Mononuclear cell (primary cell): ENCODE data around the gene AVPR2. TPM values are rescaled to one million over a fixed set of nuclear protein-coding genes. Genes with fewer than 3 reads are reported as not detected.

Source experiments
- H3K27me3 ChIP-seq: 2 replicates; pipeline ENCODE4 v1.6.0; 2011; ENCODE audit warnings: low read length, control low read depth; ENCODE audit not compliant: insufficient read depth
- H3K4me1 ChIP-seq: 2 replicates; pipeline ENCODE4 v1.5.1; 2011; ENCODE audit warnings: mild to moderate bottlenecking, low read length, control low read depth; ENCODE audit not compliant: insufficient read depth
- H3K4me3 ChIP-seq: 2 replicates; pipeline ENCODE4 v1.5.1; 2011; ENCODE audit warnings: mild to moderate bottlenecking, low read length, moderate library complexity
- H3K9me3 ChIP-seq: 2 replicates; pipeline ENCODE4 v1.5.1; 2011; ENCODE audit warnings: low read depth, mild to moderate bottlenecking, control low read depth, low read length
- total RNA-seq: library from RNA; depleted of rRNA; stranded (reverse); fragments of >200 nt; gene quantifications from one replicate; pipeline ENCODE4 v1.2.3, GENCODE V29; 2012

Gene AVPR2
- not detected for total RNA-seq

DNA sequence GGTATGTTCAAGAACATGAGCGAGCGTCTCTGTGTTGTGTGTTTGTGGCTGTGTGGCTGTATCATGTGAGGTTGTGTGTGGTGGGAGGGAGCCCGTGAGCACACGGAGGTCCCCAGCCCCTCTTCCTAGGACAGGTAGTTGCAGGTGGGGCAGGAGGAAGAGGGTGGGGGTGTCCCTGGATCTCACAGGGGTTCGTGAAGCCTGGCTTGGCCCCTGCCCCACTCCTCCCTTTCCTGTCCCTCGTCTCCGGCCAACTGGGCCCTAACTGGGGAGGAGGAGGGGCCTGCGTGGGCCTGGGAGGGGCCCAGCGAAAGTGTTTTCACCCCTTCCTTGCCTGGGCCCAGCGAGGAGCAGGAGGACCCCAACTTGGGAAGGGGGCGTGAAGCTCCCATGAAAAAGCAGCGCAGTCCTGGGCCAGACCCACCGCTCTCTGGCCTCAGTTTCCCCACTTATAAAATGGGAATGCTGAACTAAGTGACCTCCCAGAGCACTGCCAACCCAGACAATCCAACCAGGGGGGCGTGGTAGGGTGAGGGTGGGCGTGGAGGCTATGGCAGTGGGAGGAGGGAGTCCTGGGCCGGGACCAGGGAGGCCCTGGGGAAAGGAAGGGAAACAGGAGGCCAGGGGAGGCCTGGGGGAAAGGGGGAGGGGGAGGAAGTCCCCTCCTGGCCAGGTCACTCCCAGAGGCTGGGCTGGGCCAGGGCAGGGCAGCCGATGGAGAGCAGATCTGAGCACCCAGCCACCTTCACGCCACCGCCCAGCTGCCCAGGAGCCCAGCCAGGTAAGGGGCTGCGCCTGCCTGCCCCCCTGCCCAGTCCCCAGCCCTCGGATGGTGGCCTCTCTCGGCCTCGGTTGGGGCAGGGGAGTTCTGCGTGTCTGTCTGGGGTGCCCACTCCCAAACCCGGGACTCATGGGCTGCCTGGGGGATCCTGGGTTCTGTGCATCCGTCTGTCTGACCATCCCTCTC is at the start of gene AVPR2:
AVPR2 (plus strand) TSS at position 683 of the 967 bp plus-strand sequence. CDS start 473 bp downstream, outside the sequence.
- no peaks in the 10 kb centered on the region for H3K27me3 ChIP-seq
- H3K4me1 ChIP-seq: peaks cover 46% of the 10 kb centered on the region
- H3K4me3 ChIP-seq: no peak within 1 kb of the TSS
- no peaks in the 10 kb centered on the region for H3K9me3 ChIP-seq

DNA sequence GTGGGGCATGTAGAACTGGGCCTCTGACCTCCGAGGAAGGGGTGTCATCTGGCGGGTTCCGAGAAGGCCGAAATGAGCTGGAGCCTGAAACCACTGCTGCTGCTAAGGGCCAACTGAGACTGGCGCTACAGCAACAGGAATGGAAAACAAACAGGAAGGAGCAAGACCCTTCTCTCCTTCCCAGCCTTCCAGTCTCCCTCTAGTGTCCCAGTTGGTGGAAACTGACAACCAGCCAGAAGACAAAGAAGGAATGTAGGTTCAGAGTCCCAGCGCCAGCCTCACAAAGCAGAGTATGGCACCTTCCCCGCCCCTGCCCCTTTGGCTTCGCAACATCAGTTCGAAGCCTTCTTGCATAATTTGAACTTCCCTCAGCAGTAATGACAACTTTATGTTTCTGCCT is 49.8 kb upstream of the AVPR2 start:
- no peaks in the 10 kb centered on the region for H3K27me3 ChIP-seq
- no peak overlapping the region for H3K4me3 ChIP-seq
- H3K4me1 ChIP-seq: no peaks in the 10 kb centered on the region
- no peaks in the 10 kb centered on the region for H3K9me3 ChIP-seq

DNA sequence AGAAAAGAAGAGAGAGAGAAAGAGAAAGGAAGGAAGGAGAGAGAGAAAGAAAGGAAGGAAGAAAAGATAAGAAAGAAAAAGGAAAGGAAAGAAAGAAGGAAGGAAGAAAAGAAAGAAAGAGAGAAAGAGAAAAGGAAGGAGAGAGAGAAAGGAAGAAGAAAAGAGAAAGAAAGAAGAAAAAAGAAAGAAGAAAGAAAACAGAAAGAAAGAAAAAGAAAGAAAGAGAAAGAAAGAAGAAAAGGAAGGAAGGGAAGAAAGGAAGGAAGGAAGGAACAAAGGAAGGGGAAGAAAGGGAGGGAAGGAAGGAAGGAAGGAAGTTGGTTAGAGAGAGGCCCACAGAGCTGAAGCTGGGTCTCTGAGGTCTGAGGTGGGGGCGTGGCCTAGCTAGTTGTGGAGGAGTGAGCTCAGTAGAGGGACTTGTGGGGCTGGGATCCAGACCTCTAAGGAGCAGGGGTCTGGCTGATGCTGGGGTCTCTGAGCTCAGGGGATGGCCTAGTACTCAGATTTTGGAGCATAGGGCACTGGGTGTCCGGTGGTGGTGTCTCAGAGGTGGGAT is 47.0 kb upstream of the AVPR2 start:
- Histone ChIP-seq H3K4me3 (no peak overlapping the region), H3K27me3 (no peaks in the 10 kb centered on the region), H3K9me3 (no peaks in the 10 kb centered on the region), H3K4me1 (no peaks in the 10 kb centered on the region)

DNA sequence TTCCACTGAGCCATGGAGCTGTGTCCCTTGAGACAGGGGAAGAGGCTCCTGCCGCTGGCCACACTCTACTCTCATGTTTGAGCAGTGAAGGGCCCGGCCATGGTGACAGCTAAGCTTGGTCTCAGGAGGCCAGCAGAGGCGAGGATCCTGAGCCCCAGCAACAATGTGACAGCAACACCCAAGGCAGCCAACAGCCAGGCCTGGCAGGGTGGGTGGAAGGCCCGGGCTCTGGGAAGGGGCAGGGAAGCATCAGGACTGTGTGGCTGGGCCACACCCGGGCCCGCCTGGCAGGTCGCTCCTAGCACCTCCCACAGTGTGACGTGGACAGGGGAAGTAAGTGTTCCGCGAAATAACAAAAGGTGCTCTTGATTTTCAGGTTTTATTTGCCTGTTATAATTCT is 43.3 kb upstream of the AVPR2 start:
- no peak overlapping the region for H3K4me3 ChIP-seq
- no peaks in the 10 kb centered on the region for H3K27me3 ChIP-seq
- no peaks in the 10 kb centered on the region for H3K4me1 ChIP-seq
- no peaks in the 10 kb centered on the region for H3K9me3 ChIP-seq

DNA sequence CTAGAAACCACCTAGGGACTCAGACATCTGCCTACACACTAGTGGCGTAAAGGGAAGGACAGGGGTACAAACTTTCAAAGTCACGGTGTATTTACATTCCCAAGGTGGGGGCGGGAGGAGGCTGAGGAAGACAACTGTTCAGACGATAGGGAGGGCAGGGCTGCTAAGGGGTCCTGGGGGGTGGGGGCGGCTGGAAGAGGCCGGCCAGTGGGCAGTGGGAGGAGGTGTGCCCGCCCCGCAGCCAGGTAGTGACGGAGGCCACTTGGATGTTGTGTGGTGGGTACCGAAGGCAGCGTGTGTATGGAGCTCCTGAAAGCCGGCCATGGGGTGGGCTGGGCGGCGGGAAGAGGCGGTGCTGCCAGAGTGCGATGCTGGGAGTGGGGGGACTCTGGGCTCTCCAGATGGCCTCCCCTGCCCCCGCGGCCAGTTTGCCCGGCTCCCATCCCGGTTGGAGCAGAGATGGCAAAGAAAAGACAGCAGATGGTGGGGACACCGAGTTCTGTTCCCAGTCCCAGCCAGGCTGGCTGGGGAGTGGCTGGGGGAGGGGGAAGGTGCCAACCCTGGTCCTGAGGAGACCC is 42.7 kb upstream of the AVPR2 start:
- H3K4me1 ChIP-seq: no peaks in the 10 kb centered on the region
- H3K9me3 ChIP-seq: no peaks in the 10 kb centered on the region
- H3K27me3 ChIP-seq: no peaks in the 10 kb centered on the region
- no peak overlapping the region for H3K4me3 ChIP-seq

DNA sequence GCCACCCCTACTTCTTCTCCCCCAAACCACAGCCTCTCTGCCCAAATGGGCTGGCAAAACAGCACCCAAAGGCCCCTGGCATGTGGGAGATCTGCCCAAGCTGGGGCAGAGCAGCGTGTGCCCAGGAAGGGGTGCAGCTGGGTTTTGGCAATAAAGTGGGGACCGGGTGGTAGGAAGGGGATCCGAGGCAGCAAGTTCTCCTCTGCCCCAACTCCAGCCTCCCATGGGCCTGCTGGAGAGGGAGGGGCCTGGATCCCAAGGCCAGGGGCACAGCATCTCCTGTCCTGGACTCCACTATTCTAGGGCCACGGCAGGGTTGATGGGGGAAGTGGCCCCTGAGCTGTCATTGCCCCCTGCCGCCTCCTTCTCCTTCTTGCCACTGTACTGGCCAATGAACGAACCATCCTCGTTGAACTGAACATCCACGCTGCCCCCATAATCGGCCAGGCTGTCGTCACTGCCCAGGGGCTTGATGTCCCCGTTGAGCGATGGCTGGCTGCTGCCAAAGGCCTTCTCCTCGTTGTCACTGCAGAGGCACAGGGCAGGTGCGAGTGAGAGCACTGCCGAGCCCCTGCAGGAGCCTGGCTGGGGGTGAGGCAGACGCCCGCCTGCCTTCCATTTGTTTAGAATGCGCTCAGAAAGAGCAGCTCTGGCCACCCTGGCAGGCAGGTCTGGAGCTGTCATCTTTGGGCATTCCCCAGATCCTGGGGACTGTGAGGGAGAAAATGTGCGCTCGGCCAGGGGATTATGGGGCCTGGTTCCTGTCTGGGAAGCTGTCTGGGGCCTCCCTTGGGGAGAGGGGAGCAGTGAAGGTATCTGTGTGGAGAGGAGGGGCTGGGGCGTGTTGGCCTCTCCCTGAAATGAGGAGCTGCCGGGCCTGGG is 41.9 kb upstream of the AVPR2 start:
- Histone ChIP-seq H3K4me3 (no peak overlapping the region), H3K27me3 (no peaks in the 10 kb centered on the region), H3K9me3 (no peaks in the 10 kb centered on the region), H3K4me1 (no peaks in the 10 kb centered on the region)

DNA sequence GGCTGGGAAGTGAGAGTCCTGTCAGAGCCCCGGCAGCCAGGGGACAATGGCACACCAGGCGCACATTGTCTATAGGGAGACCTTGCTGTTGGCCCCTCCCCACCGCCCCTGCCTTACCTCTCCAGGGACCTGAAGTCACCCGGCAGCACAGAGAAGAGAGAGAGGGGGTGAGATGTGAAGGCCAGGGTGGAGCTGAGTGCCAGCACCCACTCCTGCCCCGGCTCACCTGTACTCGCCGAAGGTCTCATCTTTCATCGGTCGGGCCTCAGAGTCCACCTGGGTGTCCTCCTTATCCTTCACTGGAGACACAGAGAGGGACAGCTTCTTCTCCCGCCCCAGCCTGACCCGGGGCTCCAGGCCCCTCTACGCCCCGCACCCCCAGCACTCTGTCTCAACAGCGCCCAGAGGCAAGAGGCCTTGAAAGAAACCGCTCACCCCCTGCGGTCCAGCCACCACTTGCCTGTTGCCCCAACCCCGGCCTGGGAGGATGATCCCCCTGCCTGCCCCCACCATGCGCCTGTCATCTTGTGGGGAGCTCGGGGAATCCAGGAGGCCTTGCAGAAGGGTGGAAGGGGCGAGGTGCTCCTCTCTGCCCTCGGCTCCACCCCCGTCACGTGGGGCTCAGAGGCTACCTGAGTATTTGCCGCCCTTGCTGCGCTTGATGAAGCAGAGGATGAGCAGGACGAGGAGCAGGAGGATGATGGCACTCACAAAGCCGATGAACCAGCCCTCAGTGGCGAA is 41.1 kb upstream of the AVPR2 start:
- Histone ChIP-seq H3K4me3 (no peak overlapping the region), H3K4me1 (no peaks in the 10 kb centered on the region), H3K9me3 (no peaks in the 10 kb centered on the region), H3K27me3 (no peaks in the 10 kb centered on the region)

DNA sequence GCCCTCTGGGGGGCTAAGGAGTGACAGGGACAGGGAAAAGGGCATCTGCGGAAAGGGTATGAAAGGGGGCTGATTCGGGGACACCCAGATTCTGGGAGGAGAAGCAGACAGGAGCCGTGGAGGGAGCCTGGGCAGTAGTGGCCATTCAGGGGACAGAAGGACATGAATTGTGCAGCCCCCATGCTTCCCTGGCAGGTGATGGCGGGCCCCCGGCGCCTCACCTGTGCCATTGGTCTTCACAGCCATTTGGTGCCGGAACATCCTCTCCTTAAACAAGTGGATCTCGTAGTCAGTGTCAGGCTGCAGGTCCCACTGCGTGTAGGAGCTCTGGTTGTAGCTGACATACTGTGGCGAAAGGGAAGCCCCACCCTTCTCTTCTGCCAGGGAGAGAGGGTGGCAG is 40.4 kb upstream of the AVPR2 start:
- no peaks in the 10 kb centered on the region for H3K4me1 ChIP-seq
- no peak overlapping the region for H3K4me3 ChIP-seq
- H3K9me3 ChIP-seq: no peaks in the 10 kb centered on the region
- H3K27me3 ChIP-seq: no peaks in the 10 kb centered on the region

DNA sequence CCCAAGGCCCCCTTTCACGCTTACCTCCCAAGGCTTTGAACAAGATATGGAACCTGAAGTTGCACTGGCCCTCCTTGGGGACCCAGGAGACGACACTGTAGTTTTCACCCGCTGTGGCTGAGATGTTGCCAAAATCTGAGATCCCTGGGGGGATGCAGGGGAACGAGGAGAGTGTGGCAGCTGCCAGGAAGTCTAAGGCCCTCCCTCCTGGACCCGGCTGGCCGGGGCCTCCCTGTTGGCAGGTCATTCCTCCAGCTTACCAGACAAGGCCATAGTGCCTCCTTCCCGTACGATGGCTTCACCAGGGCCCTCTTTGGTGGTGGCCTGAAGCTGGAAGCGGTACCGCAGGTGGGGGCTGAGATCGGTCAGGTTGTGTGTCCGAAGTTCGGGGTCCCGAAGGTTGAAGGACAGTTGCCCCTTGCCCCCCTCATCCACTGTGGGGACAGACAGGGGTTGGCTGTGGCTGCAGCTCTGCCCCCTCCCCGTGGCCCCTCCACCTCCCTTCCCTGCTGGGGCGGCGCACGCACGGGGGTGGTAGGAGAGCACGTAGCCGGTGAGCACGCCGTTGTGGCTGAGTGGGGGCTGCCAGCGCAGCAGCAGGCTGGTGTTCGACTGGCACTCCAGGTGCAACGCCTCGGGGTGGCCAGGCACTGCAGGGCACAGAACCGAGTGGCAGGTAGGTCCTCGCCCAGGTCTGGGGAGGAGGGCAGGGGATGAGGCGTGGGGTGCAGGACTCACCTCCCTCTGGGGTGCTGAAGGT is 39.7 kb upstream of the AVPR2 start:
- H3K27me3 ChIP-seq: no peaks in the 10 kb centered on the region
- H3K4me1 ChIP-seq: no peaks in the 10 kb centered on the region
- H3K9me3 ChIP-seq: no peaks in the 10 kb centered on the region
- H3K4me3 ChIP-seq: no peak overlapping the region

DNA sequence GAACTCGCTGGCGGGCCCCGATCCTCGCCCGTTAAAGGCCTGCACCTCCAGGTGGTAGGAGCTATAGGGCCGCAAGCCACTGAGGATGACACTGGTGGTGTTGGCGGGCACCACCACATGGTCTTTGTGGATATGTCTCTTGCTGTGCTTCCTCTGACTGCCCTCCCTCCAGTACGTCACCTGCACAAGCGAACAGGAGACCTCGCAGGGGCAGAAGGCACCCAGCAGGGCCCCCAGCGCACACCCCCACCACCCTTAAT is 39.2 kb upstream of the AVPR2 start:
- Histone ChIP-seq H3K27me3 (no peaks in the 10 kb centered on the region), H3K4me3 (no peak overlapping the region), H3K4me1 (no peaks in the 10 kb centered on the region), H3K9me3 (no peaks in the 10 kb centered on the region)

DNA sequence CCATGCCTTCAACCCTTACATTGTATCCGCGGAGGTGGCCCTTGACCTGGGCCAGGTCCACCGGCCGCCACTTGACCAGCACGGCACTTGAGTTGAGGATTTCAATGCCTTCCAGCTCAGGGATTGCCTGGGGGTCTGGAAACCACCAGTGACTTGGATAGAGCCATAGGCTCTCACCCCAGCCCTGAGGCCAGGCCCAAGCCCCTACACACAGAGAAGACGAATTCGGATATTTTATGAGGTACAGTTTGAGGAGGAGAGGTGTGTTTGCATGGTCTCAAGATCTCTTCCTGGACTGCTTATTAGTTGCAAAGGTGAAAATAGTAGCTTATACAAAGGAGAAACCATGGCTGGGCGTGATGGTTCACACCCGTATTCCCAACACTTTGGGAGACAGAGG is 38.8 kb upstream of the AVPR2 start:
- H3K4me3 ChIP-seq: no peak overlapping the region
- H3K4me1 ChIP-seq: no peaks in the 10 kb centered on the region
- H3K27me3 ChIP-seq: no peaks in the 10 kb centered on the region
- H3K9me3 ChIP-seq: no peaks in the 10 kb centered on the region

DNA sequence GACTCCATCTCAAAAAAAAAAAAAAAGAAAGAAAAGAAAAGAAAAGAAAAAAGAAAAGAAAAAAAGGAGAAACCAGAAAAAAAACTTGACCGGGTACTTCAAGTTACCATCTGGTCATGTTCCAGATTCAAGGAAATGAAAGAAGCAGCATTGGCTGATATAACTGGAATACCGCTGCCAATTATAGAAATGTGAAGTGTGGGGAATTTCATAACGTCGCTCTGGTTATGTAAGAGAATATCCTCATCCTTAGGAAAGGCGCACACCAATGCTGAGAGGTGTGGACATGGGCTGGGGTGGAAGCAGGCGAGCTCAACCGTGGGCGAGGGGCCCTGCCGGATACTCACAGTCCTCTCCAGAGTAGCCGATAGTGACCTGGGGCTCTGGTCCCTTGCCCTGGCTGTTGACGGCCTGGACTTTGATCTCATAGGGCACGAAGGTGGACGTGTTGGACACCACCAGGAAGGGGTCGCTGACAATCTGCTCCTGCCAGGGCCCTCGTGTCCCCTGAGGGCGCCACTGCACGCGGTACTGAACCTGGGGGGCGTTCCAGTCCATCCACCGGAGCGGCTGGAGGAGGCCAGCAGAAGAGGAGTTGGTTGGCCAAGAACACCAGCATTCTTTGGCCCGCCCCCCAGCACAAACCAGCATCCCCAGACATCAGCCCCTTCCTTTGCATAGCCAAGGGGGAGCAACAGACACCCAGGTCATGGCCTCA is 38.0 kb upstream of the AVPR2 start:
- Histone ChIP-seq H3K9me3 (no peaks in the 10 kb centered on the region), H3K27me3 (no peaks in the 10 kb centered on the region), H3K4me3 (no peak overlapping the region), H3K4me1 (no peaks in the 10 kb centered on the region)

DNA sequence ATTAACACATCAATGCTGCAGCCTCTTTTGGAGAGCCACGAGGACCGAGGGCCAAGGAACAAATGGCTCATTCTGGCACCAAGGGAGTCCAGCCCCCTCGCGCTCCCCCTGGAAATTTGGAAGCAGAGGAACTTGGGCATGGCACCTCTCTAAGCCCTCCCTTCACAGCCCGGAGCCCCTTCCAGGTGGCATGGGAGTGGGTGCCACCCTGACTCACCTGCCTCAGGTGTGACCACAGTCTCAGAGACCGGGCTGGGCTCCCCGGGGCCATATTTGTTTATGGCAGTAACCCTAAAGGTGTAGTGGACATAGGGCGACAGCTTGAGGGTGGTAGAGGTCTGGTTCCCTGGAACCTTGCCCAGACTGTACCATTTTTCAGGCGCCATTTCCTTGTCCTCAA is 37.3 kb upstream of the AVPR2 start:
- Histone ChIP-seq H3K27me3 (no peaks in the 10 kb centered on the region), H3K9me3 (no peaks in the 10 kb centered on the region), H3K4me3 (no peak overlapping the region), H3K4me1 (no peaks in the 10 kb centered on the region)
